ENCODE measurements around the gene NME3. TPM values are rescaled to one million over a fixed set of nuclear protein-coding genes. Genes with fewer than 3 reads are reported as not detected.

Gene NME3
- total RNA-seq, 1 experiment from 2014 or later, result 103 TPM

Small RNAs within 50 kb of the gene (microRNA-seq; reads per million reads assigned to microRNA genes)
- gene MIR3177 (ENCODE audit: borderline number of aligned reads), result 27.8 reads per million, percentile 47 among the genes with 10 or more reads in this experiment

Other genes with a start within 250 kb of the NME3 start
- gene TMEM204, start 237.9 kb downstream of the NME3 start, total RNA-seq (2021; ENCODE audit: unreplicated experiment), result 0.22 TPM
- gene IFT140, start 159.5 kb downstream of the NME3 start, total RNA-seq (2021; ENCODE audit: unreplicated experiment), result 27.5 TPM
- gene CRAMP1, start 159.2 kb downstream of the NME3 start, total RNA-seq (2021; ENCODE audit: unreplicated experiment), result 22.9 TPM
- 113 TPM for gene JPT2, start 93.3 kb downstream of the NME3 start, total RNA-seq (2021; ENCODE audit: unreplicated experiment)
- 75.3 TPM for gene MAPK8IP3, start 65.3 kb downstream of the NME3 start, total RNA-seq (2021; ENCODE audit: unreplicated experiment)
- 36.3 TPM for gene EME2, start 1.3 kb upstream of the NME3 start, total RNA-seq (2021; ENCODE audit: unreplicated experiment)
- 200 TPM for gene MRPS34, start 1.6 kb upstream of the NME3 start, total RNA-seq (2021; ENCODE audit: unreplicated experiment)
- 31.6 TPM for gene SPSB3, start 11.0 kb upstream of the NME3 start, total RNA-seq (2021; ENCODE audit: unreplicated experiment)
- gene NUBP2, start 11.4 kb upstream of the NME3 start, total RNA-seq (2021; ENCODE audit: unreplicated experiment), result 103 TPM
- 0.10 TPM for gene IGFALS, start 22.2 kb upstream of the NME3 start, total RNA-seq (2021; ENCODE audit: unreplicated experiment)
- gene HAGH, start 55.3 kb upstream of the NME3 start, total RNA-seq (2021; ENCODE audit: unreplicated experiment), result 39.1 TPM
- gene FAHD1, start 55.7 kb upstream of the NME3 start, total RNA-seq (2021; ENCODE audit: unreplicated experiment), result 25.8 TPM
- 0.59 TPM for gene MEIOB, start 100.6 kb upstream of the NME3 start, total RNA-seq (2021; ENCODE audit: unreplicated experiment)
- not detected for gene HS3ST6, start 146.9 kb upstream of the NME3 start, total RNA-seq (2021; ENCODE audit: unreplicated experiment)
- 18.3 TPM for gene MSRB1, start 171.7 kb upstream of the NME3 start, total RNA-seq (2021; ENCODE audit: unreplicated experiment)
- 0.93 TPM for gene RPL3L, start 183.1 kb upstream of the NME3 start, total RNA-seq (2021; ENCODE audit: unreplicated experiment)
- 273 TPM for gene NDUFB10, start 188.0 kb upstream of the NME3 start, total RNA-seq (2021; ENCODE audit: unreplicated experiment)
- 6,265 TPM for gene RPS2, start 193.3 kb upstream of the NME3 start, total RNA-seq (2021; ENCODE audit: unreplicated experiment)
- 0.30 TPM for gene RNF151, start 195.3 kb upstream of the NME3 start, total RNA-seq (2021; ENCODE audit: unreplicated experiment)
- 68.9 TPM for gene TBL3, start 200.5 kb upstream of the NME3 start, total RNA-seq (2021; ENCODE audit: unreplicated experiment)
- 10.0 TPM for gene NOXO1, start 209.9 kb upstream of the NME3 start, total RNA-seq (2021; ENCODE audit: unreplicated experiment)
- gene GFER, start 212.7 kb upstream of the NME3 start, total RNA-seq (2021; ENCODE audit: unreplicated experiment), result 47.3 TPM
- gene SYNGR3, start 218.4 kb upstream of the NME3 start, total RNA-seq (2021; ENCODE audit: unreplicated experiment), result 11.5 TPM
- 57.4 TPM for gene ZNF598, start 238.3 kb upstream of the NME3 start, total RNA-seq (2021; ENCODE audit: unreplicated experiment)
- gene NPW, start 248.2 kb upstream of the NME3 start, total RNA-seq (2021; ENCODE audit: unreplicated experiment), result 226 TPM